ENCODE measurements around the gene TIMM44. TPM values are rescaled to one million over a fixed set of nuclear protein-coding genes. Genes with fewer than 3 reads are reported as not detected.

Gene TIMM44
- total RNA-seq, 1 experiment from 2014 or later: 72.8 TPM

DNA sequence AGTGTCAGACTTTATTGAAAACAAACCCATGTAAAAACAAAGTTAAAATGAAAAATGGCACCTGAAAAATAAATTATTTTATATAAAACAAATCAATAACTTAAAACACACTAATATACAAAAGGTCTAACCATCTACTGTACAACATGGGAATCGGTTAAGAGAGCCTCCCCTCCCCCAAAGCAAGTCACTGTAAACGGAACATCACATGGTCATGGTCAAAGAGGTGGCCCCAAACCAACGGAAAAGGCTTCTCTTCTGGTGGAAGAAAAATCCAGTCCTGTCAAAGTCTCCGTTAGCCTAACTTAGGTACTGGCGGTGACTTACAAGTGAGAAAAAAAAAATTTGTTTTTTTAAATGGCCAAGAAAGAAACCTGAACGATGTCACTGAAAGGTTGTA is 15.7 kb upstream of the TIMM44 start:
- ChIA-PET POLR2A (ENCODE audit: unreplicated experiment) (no interaction called here), CTCF (no interaction called here)
- no TSS peak for BruUV-seq (replicated peaks)
- intact Hi-C loops (cut with micrococcal nuclease; ENCODE audit: unreplicated experiment): no loop called here
- no peak overlapping the region for H3K4me2 ChIP-seq
- H3K27me3 ChIP-seq (ENCODE audit: insufficient read depth, low read depth): no peaks in the 10 kb centered on the region
- H3K27ac ChIP-seq: no peak overlapping the region
- no peaks in the 10 kb centered on the region for H3K4me1 ChIP-seq (replicated peaks; ENCODE audit: insufficient read depth)
- H3K4me3 ChIP-seq: no peak overlapping the region
- no peak for TF ChIP-seq EZH2 (IDR thresholded peaks at IDR 0.05; ENCODE audit: low read depth)
- TF ChIP-seq, protein P1, sequence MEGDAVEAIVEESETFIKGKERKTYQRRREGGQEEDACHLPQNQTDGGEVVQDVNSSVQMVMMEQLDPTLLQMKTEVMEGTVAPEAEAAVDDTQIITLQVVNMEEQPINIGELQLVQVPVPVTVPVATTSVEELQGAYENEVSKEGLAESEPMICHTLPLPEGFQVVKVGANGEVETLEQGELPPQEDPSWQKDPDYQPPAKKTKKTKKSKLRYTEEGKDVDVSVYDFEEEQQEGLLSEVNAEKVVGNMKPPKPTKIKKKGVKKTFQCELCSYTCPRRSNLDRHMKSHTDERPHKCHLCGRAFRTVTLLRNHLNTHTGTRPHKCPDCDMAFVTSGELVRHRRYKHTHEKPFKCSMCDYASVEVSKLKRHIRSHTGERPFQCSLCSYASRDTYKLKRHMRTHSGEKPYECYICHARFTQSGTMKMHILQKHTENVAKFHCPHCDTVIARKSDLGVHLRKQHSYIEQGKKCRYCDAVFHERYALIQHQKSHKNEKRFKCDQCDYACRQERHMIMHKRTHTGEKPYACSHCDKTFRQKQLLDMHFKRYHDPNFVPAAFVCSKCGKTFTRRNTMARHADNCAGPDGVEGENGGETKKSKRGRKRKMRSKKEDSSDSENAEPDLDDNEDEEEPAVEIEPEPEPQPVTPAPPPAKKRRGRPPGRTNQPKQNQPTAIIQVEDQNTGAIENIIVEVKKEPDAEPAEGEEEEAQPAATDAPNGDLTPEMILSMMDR (conservative IDR thresholded peaks at IDR 0.05): no peak
- H3K79me2 ChIP-seq (ENCODE audit: low read depth): no peaks in the 10 kb centered on the region
- no peak for DNase-seq
- no peak overlapping the region for H2AFZ ChIP-seq
- 0 out of 2 replicates have a peak, but pooled peaks cover 20% of the 10 kb centered on the region for H4K20me1 ChIP-seq (ENCODE audit: insufficient read depth)
- no peaks in the 10 kb centered on the region for H3K36me3 ChIP-seq (ENCODE audit: low read depth)
- H3K9me3 ChIP-seq (ENCODE audit: insufficient read depth, low read depth): no peaks in the 10 kb centered on the region
- no peaks in the 10 kb centered on the region for H3K9me2 ChIP-seq (ENCODE audit: insufficient read depth)
- H3F3A ChIP-seq (ENCODE audit: insufficient read depth, low read depth): peaks cover 27% of the 10 kb centered on the region

DNA sequence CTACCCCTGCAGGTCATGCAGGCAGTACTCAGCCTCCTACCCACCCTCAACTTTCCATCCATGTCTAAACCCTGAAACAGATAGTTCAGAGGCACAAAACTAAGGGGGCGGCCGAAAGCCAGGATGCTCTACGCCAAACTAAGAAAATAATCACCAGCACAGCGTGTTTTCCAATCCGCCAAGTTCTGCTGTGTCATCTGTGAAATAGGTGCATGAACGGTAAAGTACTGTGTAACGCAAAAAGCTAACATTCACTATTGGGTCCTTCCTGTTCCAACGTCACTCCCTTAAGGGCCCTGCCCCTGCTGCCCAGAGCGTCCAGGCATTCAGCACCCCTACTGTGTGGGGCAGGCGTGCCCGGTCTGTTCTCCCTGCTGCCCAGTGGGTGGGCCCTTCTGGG is 12.2 kb upstream of the TIMM44 start:
- H3K9me2 ChIP-seq (ENCODE audit: insufficient read depth): no peaks in the 10 kb centered on the region
- no TSS peak for BruUV-seq (replicated peaks)
- H3K36me3 ChIP-seq (ENCODE audit: low read depth): no peaks in the 10 kb centered on the region
- H3K27me3 ChIP-seq (ENCODE audit: insufficient read depth, low read depth): no peaks in the 10 kb centered on the region
- H3K9me3 ChIP-seq (ENCODE audit: insufficient read depth, low read depth): no peaks in the 10 kb centered on the region
- no peaks in the 10 kb centered on the region for H3K4me1 ChIP-seq (replicated peaks; ENCODE audit: insufficient read depth)
- POLR2A ChIA-PET (ENCODE audit: unreplicated experiment): no interaction called here
- H3K4me2 ChIP-seq: no peak overlapping the region
- no peaks in the 10 kb centered on the region for H3K79me2 ChIP-seq (ENCODE audit: low read depth)
- peaks cover 32% of the 10 kb centered on the region; the same call in 1 of the 2 replicates for H3F3A ChIP-seq (ENCODE audit: insufficient read depth, low read depth)
- H2AFZ ChIP-seq: no peak overlapping the region
- CTCF ChIA-PET: interaction anchor here (0.7 kb wide), 1 partner anchor 45 kb away, joined by 5 read pairs; no protein-coding TSS in a partner anchor
- TF ChIP-seq, protein P1 (conservative IDR thresholded peaks at IDR 0.05): no peak
- TF ChIP-seq EZH2 (IDR thresholded peaks at IDR 0.05; ENCODE audit: low read depth): no peak
- intact Hi-C loops (cut with micrococcal nuclease; ENCODE audit: unreplicated experiment): no loop called here
- H4K20me1 ChIP-seq (ENCODE audit: insufficient read depth): 0 out of 2 replicates have a peak, but pooled peaks cover 20% of the 10 kb centered on the region
- H3K27ac ChIP-seq: no peak overlapping the region
- no peak for DNase-seq
- H3K4me3 ChIP-seq: no peak overlapping the region

DNA sequence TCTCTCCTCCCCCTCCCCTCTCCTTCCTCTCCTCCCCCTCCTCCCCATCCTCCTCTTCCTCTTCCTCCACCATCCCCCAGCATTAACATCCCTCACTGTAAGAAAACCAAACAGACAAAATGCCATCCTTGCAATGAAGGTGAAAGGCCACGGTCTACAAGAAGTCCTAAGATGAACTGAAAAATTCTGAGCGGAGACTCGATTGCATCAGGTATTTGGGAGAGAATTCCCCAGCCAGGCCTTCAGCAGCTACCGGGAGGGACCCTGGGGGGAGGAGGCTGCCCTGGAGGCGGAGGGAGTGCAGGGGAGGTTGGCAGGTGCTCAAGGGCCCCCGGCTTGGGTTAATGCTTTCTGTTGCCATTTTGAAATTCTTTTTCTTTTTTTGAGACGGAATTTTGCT is 10.1 kb upstream of the TIMM44 start:
- POLR2A ChIA-PET (ENCODE audit: unreplicated experiment): no interaction called here
- no peaks in the 10 kb centered on the region for H3K9me3 ChIP-seq (ENCODE audit: insufficient read depth, low read depth)
- H3K4me1 ChIP-seq (replicated peaks; ENCODE audit: insufficient read depth): no peaks in the 10 kb centered on the region
- no peak overlapping the region for H3K4me3 ChIP-seq
- no peak overlapping the region for H2AFZ ChIP-seq
- no peaks in the 10 kb centered on the region for H3K36me3 ChIP-seq (ENCODE audit: low read depth)
- no peak for DNase-seq
- no peak overlapping the region for H3K4me2 ChIP-seq
- no peaks in the 10 kb centered on the region for H3K9me2 ChIP-seq (ENCODE audit: insufficient read depth)
- H3K27me3 ChIP-seq (ENCODE audit: insufficient read depth, low read depth): no peaks in the 10 kb centered on the region
- H4K20me1 ChIP-seq (ENCODE audit: insufficient read depth): 0 out of 2 replicates have a peak, but pooled peaks cover 7% of the 10 kb centered on the region
- CTCF ChIA-PET: no interaction called here
- BruUV-seq (replicated peaks): no TSS peak
- H3K27ac ChIP-seq: no peak overlapping the region
- no peaks in the 10 kb centered on the region for H3K79me2 ChIP-seq (ENCODE audit: low read depth)
- no peak for TF ChIP-seq EZH2 (IDR thresholded peaks at IDR 0.05; ENCODE audit: low read depth)
- TF ChIP-seq, protein P1 (conservative IDR thresholded peaks at IDR 0.05): no peak
- H3F3A ChIP-seq (ENCODE audit: insufficient read depth, low read depth): peaks cover 20% of the 10 kb centered on the region; the same call in 1 of the 2 replicates
- intact Hi-C loops (cut with micrococcal nuclease; ENCODE audit: unreplicated experiment): no loop called here
